HG03442 (cell line): ENCODE measurements around the gene TMEM92.
"Not testable (repeated sequence)": the region's sequence is repeated elsewhere in the genome, so short reads cannot be mapped to it uniquely, and the experiment has no call there.

ENCODE experiments used
- ATAC-seq: cut with Tn5 transposase; IDR thresholded peaks from one replicate; pipeline ENCODE4 v1.9.1; 2021; ENCODE audit warnings: mild to moderate bottlenecking, moderate library complexity; ENCODE audit not compliant: unreplicated experiment

The TMEM92 gene

DNA sequence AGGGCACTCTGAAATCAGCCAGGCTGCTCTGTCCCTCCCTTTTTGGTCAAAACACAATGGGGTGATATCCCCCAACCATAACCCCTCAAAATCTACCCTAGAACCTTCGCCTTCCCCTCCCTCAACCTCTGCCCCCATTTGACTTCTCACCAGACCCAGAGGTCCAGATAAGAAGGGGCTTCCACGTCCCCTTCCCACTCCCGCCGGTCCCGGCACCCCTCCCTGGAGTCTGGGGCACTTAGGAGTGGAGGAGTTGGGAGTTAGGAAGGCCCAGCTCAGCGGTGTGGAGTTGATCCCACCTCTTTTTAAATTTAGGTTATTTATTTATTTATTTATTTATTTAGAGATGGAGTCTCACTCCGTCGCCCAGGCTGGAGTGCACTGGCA is 619 bp upstream of the TMEM92 start:
- ATAC-seq: no peak

GRCh38 chr17:50274897-50275221 is 593 bp downstream of the TMEM92 start:
- no peak for ATAC-seq

DNA sequence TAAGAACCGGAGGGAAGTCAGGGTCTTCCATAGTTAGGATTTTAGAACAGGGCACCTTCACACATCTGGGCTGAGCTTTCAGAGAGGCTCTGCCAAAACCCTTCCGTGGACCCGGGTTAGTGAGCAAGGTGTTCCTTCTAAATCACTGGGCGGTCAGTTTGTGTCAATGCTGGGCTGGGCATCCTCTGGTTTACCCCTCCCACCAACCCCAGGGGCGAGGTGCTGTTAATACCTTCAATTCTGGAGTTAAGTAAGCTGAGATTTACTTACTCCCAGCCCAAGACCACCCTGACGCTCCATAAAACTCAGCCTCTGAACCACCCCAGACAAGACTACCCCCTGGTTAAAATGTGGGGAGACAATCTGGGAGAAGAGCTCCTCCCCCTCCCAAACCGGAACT is 1.0 kb downstream of the TMEM92 start:
- ATAC-seq: no peak

- ATAC-seq: no peak
These were observed 2.5 kb downstream of the TMEM92 start for GRCh38 chr17:50276588-50277356.

DNA sequence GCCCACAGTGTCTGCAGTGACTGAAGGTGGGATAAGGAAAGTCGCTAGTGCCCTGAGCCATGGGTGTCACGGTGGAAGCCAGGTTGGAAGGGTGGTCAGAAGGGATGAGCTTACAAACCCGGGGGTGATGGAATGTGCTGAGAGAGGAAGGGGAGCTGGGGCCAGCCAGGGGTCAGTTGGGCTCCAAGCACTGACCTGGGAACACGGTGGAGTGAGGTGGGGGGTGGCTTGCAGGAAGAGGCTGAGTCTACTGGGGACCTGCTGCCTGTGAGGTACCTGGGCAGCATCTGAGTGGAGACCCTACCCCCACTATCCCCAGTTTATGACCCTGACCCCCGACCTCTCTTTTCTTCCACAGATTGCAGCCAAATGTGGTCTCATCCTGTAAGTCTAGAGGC is 3.1 kb downstream of the TMEM92 start:
- no peak for ATAC-seq

DNA sequence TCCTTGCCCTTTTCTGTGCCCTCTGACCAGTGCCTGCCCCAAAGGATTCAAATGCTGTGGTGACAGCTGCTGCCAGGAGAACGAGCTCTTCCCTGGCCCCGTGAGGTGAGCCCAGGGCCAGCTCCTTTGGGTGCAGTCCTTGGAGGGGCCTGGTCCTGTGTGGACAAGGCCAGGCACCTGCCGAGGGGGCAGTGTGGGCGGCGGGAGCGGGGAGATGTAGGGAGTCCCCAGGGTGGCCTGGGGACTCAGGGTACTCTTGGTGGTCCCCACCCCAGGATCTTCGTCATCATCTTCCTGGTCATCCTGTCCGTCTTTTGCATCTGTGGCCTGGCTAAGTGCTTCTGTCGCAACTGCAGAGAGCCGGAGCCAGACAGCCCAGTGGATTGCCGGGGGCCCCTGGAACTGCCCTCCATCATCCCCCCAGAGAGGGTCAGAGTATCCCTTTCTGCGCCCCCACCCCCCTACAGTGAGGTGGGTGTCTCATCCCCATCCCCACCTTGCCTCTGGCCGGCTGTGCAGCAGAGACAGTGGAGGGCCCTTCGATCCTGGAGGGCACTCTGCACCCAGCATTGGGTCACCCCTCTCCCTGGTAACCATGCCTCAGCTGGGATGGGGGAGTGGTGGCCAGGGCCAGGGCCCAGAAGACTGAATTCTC is 4.4 kb downstream of the TMEM92 start:
- ATAC-seq: no peak

- ATAC-seq: no peak
These were observed 4.9 kb downstream of the TMEM92 start for GRCh38 chr17:50279181-50279526.

GRCh38 chr17:50279639-50280038 is 5.4 kb downstream of the TMEM92 start:
- no peak for ATAC-seq

DNA sequence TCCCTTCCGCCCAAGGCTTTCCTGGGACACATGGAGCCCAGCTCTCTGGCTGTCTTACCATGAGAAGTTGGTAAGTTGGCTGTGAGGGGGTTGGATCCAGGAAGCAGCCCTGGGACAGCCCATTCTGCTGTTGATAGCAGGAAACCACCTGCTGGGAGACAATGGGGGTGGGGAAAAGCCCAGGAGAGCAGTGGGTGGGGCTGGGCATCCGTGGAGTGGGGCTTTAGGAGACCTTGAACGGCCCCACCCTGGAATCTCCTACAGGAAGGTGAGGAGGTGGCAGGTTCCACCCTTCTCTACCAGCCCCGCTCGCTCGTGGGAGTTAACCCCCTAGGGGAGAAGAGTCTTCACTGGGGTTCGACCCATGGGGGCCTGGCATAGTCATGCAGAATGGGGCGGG is 5.8 kb downstream of the TMEM92 start:
- no peak for ATAC-seq

DNA sequence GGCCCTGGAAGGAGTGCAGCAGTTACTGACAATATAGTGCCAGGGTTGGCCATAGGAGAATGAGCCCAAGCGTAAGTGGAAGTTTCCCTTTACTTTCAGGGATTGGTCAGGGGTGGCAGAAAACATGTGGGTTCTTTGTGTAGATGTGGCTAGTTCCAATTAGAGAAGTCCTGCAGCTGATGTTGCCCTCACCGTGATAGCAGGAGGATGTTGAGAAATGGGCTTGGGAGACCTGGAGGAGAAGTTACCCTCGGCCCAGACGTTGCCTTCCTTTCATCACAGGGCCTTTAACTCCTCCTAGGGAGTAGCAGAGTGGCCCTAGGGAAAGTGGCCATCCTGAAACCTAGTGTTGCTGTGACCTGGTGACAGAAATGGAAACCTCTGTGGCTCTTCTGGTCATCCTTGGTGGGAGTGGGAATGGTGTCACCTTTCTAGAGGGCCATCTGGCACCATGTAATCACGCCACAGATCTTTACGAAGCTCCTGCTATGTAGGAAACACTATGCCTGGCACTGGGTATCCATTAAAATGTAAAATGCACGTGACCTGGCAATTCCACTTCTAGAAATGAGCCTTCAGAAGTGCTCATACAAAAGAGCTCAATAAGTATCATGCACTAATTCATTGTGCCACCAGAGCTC is 6.7 kb downstream of the TMEM92 start:
- ATAC-seq: no peak

DNA sequence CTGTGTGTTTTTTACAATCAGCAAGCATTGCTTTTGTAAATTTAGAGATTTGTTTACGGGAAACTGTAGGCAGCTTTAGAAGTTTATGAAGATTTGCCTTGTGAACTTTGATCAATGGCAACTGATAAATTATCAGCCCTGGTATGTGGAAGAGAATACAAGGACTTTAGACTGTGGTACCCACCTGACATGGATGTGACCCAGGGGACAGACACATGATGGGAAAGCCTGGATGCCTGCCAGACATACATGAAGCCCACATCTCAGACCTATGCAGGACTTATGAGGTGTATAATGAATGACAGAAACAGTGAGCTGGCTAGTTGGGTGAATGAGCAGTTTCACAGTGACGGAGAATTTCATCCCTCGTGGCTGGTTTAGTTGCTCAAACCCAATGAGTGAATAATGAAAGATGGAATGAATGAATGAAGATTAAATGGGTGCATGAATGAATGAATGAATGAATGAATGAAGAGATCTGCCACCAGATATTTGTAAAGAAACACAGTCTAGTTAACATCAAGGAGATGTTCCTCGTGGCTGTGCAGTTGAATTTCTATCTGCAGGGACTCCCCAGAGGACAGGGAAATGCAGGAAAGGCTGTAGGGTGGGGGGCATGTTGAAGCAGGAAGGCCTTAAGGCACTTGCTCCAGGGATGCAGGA is 7.6 kb downstream of the TMEM92 start:
- ATAC-seq: no peak

DNA sequence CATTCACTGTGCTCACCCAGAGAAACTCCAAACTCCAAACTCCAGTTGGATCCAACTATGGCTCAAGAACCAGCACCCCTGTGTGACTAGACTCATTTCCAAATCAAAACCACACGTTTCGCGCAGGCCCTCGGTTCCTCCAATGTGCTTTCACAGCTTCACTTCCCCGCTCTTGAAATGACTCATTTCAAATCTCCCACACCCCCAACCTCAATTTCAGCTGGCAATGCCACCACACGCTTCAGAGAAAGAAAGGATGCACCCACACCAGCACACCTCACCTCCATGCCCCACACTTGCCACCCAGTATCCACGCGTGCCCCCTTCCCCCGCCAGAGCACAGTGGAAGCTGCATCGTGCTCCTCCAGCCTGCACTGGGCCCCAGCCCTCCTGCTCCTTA is 9.0 kb downstream of the TMEM92 start:
- no peak for ATAC-seq

- no peak for ATAC-seq
These were observed 9.4 kb downstream of the TMEM92 start for GRCh38 chr17:50283714-50284113.

GRCh38 chr17:50285941-50286340 is 11.7 kb downstream of the TMEM92 start:
- no peak for ATAC-seq

DNA sequence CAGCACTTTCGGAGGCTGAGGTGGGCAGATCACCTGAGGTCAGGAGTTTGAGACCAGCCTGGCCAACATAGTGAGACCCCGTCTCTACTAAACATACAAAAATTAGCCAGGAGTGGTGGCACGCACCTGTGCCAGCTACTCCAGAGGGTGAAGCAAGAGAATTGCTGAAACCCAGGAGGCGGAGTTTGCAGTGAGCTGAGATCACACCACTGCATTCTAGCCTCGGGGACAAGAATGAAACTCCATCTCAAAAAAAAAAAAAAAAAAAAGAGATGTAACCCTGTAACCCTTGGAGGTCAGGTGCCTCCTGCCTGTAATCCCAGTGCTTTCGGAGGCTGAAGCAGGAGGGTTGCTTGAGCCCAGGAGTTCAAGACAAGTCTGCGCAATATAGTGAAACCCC is 13.0 kb downstream of the TMEM92 start:
- not testable (repeated sequence) for ATAC-seq

GRCh38 chr17:50288306-50288705 is 14.0 kb downstream of the TMEM92 start:
- ATAC-seq: no peak

GRCh38 chr17:50289278-50289677 is 15.0 kb downstream of the TMEM92 start:
- ATAC-seq: no peak

GRCh38 chr17:50289991-50290702 is 15.9 kb downstream of the TMEM92 start:
- ATAC-seq: no peak

DNA sequence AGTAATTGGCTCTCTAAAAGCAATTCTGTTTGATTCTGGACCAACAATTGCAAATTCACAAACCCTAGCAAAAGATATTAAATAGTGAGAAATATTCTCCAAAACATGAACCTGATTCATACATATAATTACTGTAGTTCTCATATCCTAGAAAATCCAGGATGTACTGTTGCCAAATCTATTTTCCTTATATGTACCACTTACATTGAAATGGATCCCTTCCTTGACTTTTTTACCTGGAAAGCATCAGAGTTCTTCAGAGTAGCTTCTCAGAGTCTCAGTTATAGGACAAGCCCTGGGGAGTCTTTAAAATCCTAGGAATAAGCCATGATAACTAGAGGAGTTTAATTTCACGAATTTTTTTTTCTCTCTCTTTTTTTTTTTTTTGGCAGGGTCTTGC is 16.7 kb downstream of the TMEM92 start:
- no peak for ATAC-seq

- ATAC-seq: no peak
These were observed 18.2 kb downstream of the TMEM92 start for GRCh38 chr17:50292465-50292864.

- no peak for ATAC-seq
These were observed 20.8 kb downstream of the TMEM92 start for GRCh38 chr17:50295021-50295420.
